ENCODE results near the gene DCHS2.
"Not testable (repeated sequence)": the region's sequence is repeated elsewhere in the genome, so short reads cannot be mapped to it uniquely, and the experiment has no call there.

DCHS2 gene

DNA sequence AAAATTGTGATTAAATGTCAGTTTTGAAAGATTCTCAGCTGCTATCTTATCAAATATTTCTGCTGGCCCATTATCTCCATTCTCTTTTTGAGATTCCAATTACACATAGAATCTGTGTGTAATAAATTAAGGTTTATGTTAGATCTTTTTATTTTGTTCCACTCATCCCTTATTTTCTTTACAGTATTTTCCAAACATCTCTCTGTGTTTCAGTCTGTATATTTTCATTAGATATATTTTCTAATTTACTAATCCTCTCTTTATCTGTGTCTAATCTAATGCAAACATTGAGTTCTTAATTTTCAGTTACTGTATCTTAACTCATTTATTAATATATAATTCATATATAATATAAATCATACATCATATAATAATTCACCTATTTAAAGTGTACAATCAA is 268.7 kb downstream of the DCHS2 start:
- no peaks in the 10 kb centered on the region for H3K27me3 ChIP-seq (ENCODE audit: control insufficient read depth in 3 of 3, insufficient read depth in 3 of 3, low read depth in 1 of 3, low read length in 3 of 3)
- no peak overlapping the region for H3K14ac ChIP-seq (ENCODE audit: low read length)
- H3K79me1 ChIP-seq (ENCODE audit: low read depth, low read length) = no peaks in the 10 kb centered on the region
- H2AFZ ChIP-seq (ENCODE audit: low read length) = no peak overlapping the region
- no peak overlapping the region for H3K9ac ChIP-seq (ENCODE audit: low read depth, low read length, poor library complexity)
- no peak for DNase-seq (ENCODE audit: low spot score)
- no peaks in the 10 kb centered on the region for H3K4me1 ChIP-seq (ENCODE audit: control insufficient read depth in 2 of 2, insufficient read depth in 1 of 2, low read depth in 1 of 2, low read length in 2 of 2)
- no peak overlapping the region for H4K8ac ChIP-seq (ENCODE audit: low read depth, low read length)
- no peak overlapping the region for H3K4me3 ChIP-seq (ENCODE audit: low read length in 2 of 2)
- no peak overlapping the region for H2BK12ac ChIP-seq (ENCODE audit: low read length)
- no peaks in the 10 kb centered on the region for H3K36me3 ChIP-seq (replicated peaks in 1 of 2; ENCODE audit: control insufficient read depth in 2 of 2, insufficient read depth in 2 of 2, low read length in 2 of 2)
- H4K91ac ChIP-seq (ENCODE audit: low read depth, low read length, poor library complexity) = no peak overlapping the region
- H3K4me2 ChIP-seq (ENCODE audit: insufficient read depth, low read length, poor library complexity, severe bottlenecking) = no peak overlapping the region
- H2BK5ac ChIP-seq (ENCODE audit: low read length) = no peak overlapping the region
- no peak overlapping the region for H3K18ac ChIP-seq (ENCODE audit: low read length)
- no peak overlapping the region for H2BK120ac ChIP-seq (ENCODE audit: low read depth, low read length)
- H3K9me3 ChIP-seq (replicated peaks in 1 of 2; ENCODE audit: control insufficient read depth in 2 of 2, insufficient read depth in 1 of 2, low read depth in 1 of 2, low read length in 2 of 2) = peaks cover 2% of the 10 kb centered on the region in 2 donors
- no peak overlapping the region for H3K27ac ChIP-seq (replicated peaks; ENCODE audit: low read length)
- H2BK15ac ChIP-seq (ENCODE audit: low read length) = no peak overlapping the region
- no peak overlapping the region for H2AK5ac ChIP-seq (ENCODE audit: low read depth, low read length)
- no peak overlapping the region for H3K4ac ChIP-seq (ENCODE audit: low read length)
- no peak overlapping the region for H3K23ac ChIP-seq (ENCODE audit: low read depth, low read length, poor library complexity)

DNA sequence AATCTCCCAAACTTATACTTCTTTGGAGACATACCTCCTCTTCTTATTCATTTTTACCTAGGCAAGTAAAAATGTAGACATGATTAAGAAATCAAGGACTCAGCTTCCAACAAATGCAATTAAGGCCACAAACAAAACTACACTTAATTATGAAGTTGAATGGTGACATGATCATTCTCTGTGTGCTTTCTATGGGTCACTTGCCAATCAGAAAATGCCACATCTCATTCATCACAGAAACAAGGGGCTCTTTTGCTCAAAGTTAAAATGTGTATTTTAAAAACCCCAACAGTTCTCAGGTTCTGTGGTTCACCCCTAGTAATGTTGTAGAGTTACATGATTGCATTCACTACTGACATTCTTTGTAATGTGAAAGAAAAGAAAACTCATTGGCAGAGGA is 273.5 kb downstream of the DCHS2 start:
- no peak overlapping the region for H4K91ac ChIP-seq (ENCODE audit: low read depth, low read length, poor library complexity)
- no peak overlapping the region for H2BK5ac ChIP-seq (ENCODE audit: low read length)
- no peaks in the 10 kb centered on the region for H3K27me3 ChIP-seq (ENCODE audit: control insufficient read depth in 3 of 3, insufficient read depth in 3 of 3, low read depth in 1 of 3, low read length in 3 of 3)
- no peak overlapping the region for H2AFZ ChIP-seq (ENCODE audit: low read length)
- no peaks in the 10 kb centered on the region for H3K79me1 ChIP-seq (ENCODE audit: low read depth, low read length)
- H3K18ac ChIP-seq (ENCODE audit: low read length) = no peak overlapping the region
- H4K8ac ChIP-seq (ENCODE audit: low read depth, low read length) = no peak overlapping the region
- H3K9me3 ChIP-seq (replicated peaks in 1 of 2; ENCODE audit: control insufficient read depth in 2 of 2, insufficient read depth in 1 of 2, low read depth in 1 of 2, low read length in 2 of 2) = peaks cover 0 to 2% of the 10 kb centered on the region in 2 donors
- H2BK120ac ChIP-seq (ENCODE audit: low read depth, low read length) = no peak overlapping the region
- no peak overlapping the region for H3K4ac ChIP-seq (ENCODE audit: low read length)
- H3K14ac ChIP-seq (ENCODE audit: low read length) = no peak overlapping the region
- no peak overlapping the region for H2BK12ac ChIP-seq (ENCODE audit: low read length)
- H3K27ac ChIP-seq (replicated peaks; ENCODE audit: low read length) = no peak overlapping the region
- no peak overlapping the region for H2BK15ac ChIP-seq (ENCODE audit: low read length)
- DNase-seq (ENCODE audit: low spot score) = no peak
- no peak overlapping the region for H3K9ac ChIP-seq (ENCODE audit: low read depth, low read length, poor library complexity)
- no peak overlapping the region for H3K23ac ChIP-seq (ENCODE audit: low read depth, low read length, poor library complexity)
- H3K4me3 ChIP-seq (ENCODE audit: low read length in 2 of 2) = no peak overlapping the region
- no peaks in the 10 kb centered on the region for H3K4me1 ChIP-seq (ENCODE audit: control insufficient read depth in 2 of 2, insufficient read depth in 1 of 2, low read depth in 1 of 2, low read length in 2 of 2)
- peaks cover 0 to 2% of the 10 kb centered on the region in 2 donors for H3K36me3 ChIP-seq (replicated peaks in 1 of 2; ENCODE audit: control insufficient read depth in 2 of 2, insufficient read depth in 2 of 2, low read length in 2 of 2)
- H3K4me2 ChIP-seq (ENCODE audit: insufficient read depth, low read length, poor library complexity, severe bottlenecking) = no peak overlapping the region
- no peak overlapping the region for H2AK5ac ChIP-seq (ENCODE audit: low read depth, low read length)

GRCh38 chr4:154217384-154217783 is 274.2 kb downstream of the DCHS2 start:
- not testable (repeated sequence) for H3K4me2 ChIP-seq (ENCODE audit: insufficient read depth, low read length, poor library complexity, severe bottlenecking); H3K4me1 ChIP-seq (ENCODE audit: control insufficient read depth in 2 of 2, insufficient read depth in 1 of 2, low read depth in 1 of 2, low read length in 2 of 2); H2AFZ ChIP-seq (ENCODE audit: low read length); H3K79me1 ChIP-seq (ENCODE audit: low read depth, low read length); H3K23ac ChIP-seq (ENCODE audit: low read depth, low read length, poor library complexity); H4K8ac ChIP-seq (ENCODE audit: low read depth, low read length); H3K9ac ChIP-seq (ENCODE audit: low read depth, low read length, poor library complexity); H2AK5ac ChIP-seq (ENCODE audit: low read depth, low read length); DNase-seq (ENCODE audit: low spot score); H2BK15ac ChIP-seq (ENCODE audit: low read length); H2BK12ac ChIP-seq (ENCODE audit: low read length); H3K4ac ChIP-seq (ENCODE audit: low read length); H3K4me3 ChIP-seq (ENCODE audit: low read length in 2 of 2); H3K18ac ChIP-seq (ENCODE audit: low read length); H3K14ac ChIP-seq (ENCODE audit: low read length); H3K27ac ChIP-seq (replicated peaks; ENCODE audit: low read length); H4K91ac ChIP-seq (ENCODE audit: low read depth, low read length, poor library complexity); H3K36me3 ChIP-seq (replicated peaks in 1 of 2; ENCODE audit: control insufficient read depth in 2 of 2, insufficient read depth in 2 of 2, low read length in 2 of 2); H3K9me3 ChIP-seq (replicated peaks in 1 of 2; ENCODE audit: control insufficient read depth in 2 of 2, insufficient read depth in 1 of 2, low read depth in 1 of 2, low read length in 2 of 2); H2BK5ac ChIP-seq (ENCODE audit: low read length); H2BK120ac ChIP-seq (ENCODE audit: low read depth, low read length); H3K27me3 ChIP-seq (ENCODE audit: control insufficient read depth in 3 of 3, insufficient read depth in 3 of 3, low read depth in 1 of 3, low read length in 3 of 3)
- no CpG with 5 or more reads among the region's 13 CpGs for WGBS, 2 donors (ENCODE audit: extremely low coverage in 2 of 2, insufficient read length in 2 of 2, insufficient replicate concordance in 1 of 2)

DNA sequence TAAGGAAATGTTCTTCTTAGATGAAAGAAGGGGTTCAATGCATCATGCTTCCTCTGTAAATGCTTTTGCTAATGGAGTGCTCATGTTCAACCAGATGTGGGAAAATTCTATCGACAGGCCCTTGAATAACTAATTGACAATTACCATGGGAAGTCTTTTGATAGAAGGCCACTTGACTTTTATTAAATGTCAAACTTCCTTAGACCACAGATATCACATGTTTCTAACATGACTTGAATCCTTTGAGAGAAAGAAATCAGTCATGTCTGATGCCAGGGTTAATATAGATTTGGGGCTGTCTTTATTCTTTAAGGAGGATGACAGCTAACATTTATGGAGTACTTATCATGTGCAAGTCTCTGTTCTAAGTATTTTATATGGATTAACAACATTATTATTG is 280.1 kb downstream of the DCHS2 start:
- H2AFZ ChIP-seq (ENCODE audit: low read length) = no peak overlapping the region
- no peak overlapping the region for H2BK5ac ChIP-seq (ENCODE audit: low read length)
- no peak overlapping the region for H3K4me3 ChIP-seq (ENCODE audit: low read length in 2 of 2)
- no peak overlapping the region for H3K18ac ChIP-seq (ENCODE audit: low read length)
- H2AK5ac ChIP-seq (ENCODE audit: low read depth, low read length) = no peak overlapping the region
- no peaks in the 10 kb centered on the region for H3K27me3 ChIP-seq (ENCODE audit: control insufficient read depth in 3 of 3, insufficient read depth in 3 of 3, low read depth in 1 of 3, low read length in 3 of 3)
- no CpG with 5 or more reads among the region's 1 CpG for WGBS, 2 donors (ENCODE audit: extremely low coverage in 2 of 2, insufficient read length in 2 of 2, insufficient replicate concordance in 1 of 2)
- no peak overlapping the region for H3K4ac ChIP-seq (ENCODE audit: low read length)
- H4K91ac ChIP-seq (ENCODE audit: low read depth, low read length, poor library complexity) = no peak overlapping the region
- H3K79me1 ChIP-seq (ENCODE audit: low read depth, low read length) = no peaks in the 10 kb centered on the region
- no peak overlapping the region for H2BK12ac ChIP-seq (ENCODE audit: low read length)
- no peak overlapping the region for H3K4me2 ChIP-seq (ENCODE audit: insufficient read depth, low read length, poor library complexity, severe bottlenecking)
- DNase-seq (ENCODE audit: low spot score) = no peak
- H3K27ac ChIP-seq (replicated peaks; ENCODE audit: low read length) = no peak overlapping the region
- no peak overlapping the region for H2BK15ac ChIP-seq (ENCODE audit: low read length)
- no peak overlapping the region for H3K14ac ChIP-seq (ENCODE audit: low read length)
- H3K9me3 ChIP-seq (replicated peaks in 1 of 2; ENCODE audit: control insufficient read depth in 2 of 2, insufficient read depth in 1 of 2, low read depth in 1 of 2, low read length in 2 of 2) = no peaks in the 10 kb centered on the region
- no peaks in the 10 kb centered on the region for H3K4me1 ChIP-seq (ENCODE audit: control insufficient read depth in 2 of 2, insufficient read depth in 1 of 2, low read depth in 1 of 2, low read length in 2 of 2)
- H4K8ac ChIP-seq (ENCODE audit: low read depth, low read length) = no peak overlapping the region
- H3K9ac ChIP-seq (ENCODE audit: low read depth, low read length, poor library complexity) = no peak overlapping the region
- no peak overlapping the region for H3K23ac ChIP-seq (ENCODE audit: low read depth, low read length, poor library complexity)
- peaks cover 0 to 2% of the 10 kb centered on the region in 2 donors for H3K36me3 ChIP-seq (replicated peaks in 1 of 2; ENCODE audit: control insufficient read depth in 2 of 2, insufficient read depth in 2 of 2, low read length in 2 of 2)
- no peak overlapping the region for H2BK120ac ChIP-seq (ENCODE audit: low read depth, low read length)

Measured in neuronal stem cell (in vitro differentiated cells).